ENCODE results near the gene HSF2BP.
"Not testable (repeated sequence)": the region's sequence is repeated elsewhere in the genome, so short reads cannot be mapped to it uniquely, and the experiment has no call there.

The HSF2BP gene

GRCh38 chr21:43659136-43660000 is at the start of gene HSF2BP, which contains the start of gene RRP1B:
Gene HSF2BP, minus strand, starts transcription at chr21:43659488. Its CDS starts 1,392 bp downstream, at chr21:43658096.
Gene RRP1B, plus strand, starts transcription at chr21:43659560. Its CDS starts 105 bp downstream, at chr21:43659665.
- DNase-seq: peak; percentile 55

- no peak for DNase-seq
These were observed 49.6 kb upstream of the HSF2BP start for GRCh38 chr21:43708745-43709381.

GRCh38 chr21:43707462-43707861 is 48.2 kb upstream of the HSF2BP start:
- no peak for DNase-seq

GRCh38 chr21:43703035-43703880 is 44.0 kb upstream of the HSF2BP start:
- DNase-seq: no peak

- no peak for DNase-seq
These were observed 43.4 kb upstream of the HSF2BP start for GRCh38 chr21:43702785-43703034.

- DNase-seq: no peak
These were observed 42.9 kb upstream of the HSF2BP start for GRCh38 chr21:43701936-43702784.

- DNase-seq: no peak
These were observed 40.8 kb upstream of the HSF2BP start for GRCh38 chr21:43699933-43700599.

- DNase-seq: not testable (repeated sequence)
These were observed 40.1 kb upstream of the HSF2BP start for GRCh38 chr21:43699492-43699777.

GRCh38 chr21:43697758-43698643 is 38.7 kb upstream of the HSF2BP start:
- no peak for DNase-seq

GRCh38 chr21:43696214-43696613 is 36.9 kb upstream of the HSF2BP start:
- no peak for DNase-seq

GRCh38 chr21:43694437-43695079 is 35.3 kb upstream of the HSF2BP start:
- DNase-seq: no peak

GRCh38 chr21:43693981-43694380 is 34.7 kb upstream of the HSF2BP start:
- DNase-seq: no peak

GRCh38 chr21:43692949-43693348 is 33.7 kb upstream of the HSF2BP start:
- no peak for DNase-seq

- no peak for DNase-seq
These were observed 32.5 kb upstream of the HSF2BP start for GRCh38 chr21:43691801-43692200.

- no peak for DNase-seq
These were observed 32.0 kb upstream of the HSF2BP start for GRCh38 chr21:43691086-43691795.

GRCh38 chr21:43690346-43690745 is 31.1 kb upstream of the HSF2BP start:
- DNase-seq: no peak

GRCh38 chr21:43689556-43690337 is 30.5 kb upstream of the HSF2BP start:
- DNase-seq: no peak

- no peak for DNase-seq
These were observed 29.6 kb upstream of the HSF2BP start for GRCh38 chr21:43688906-43689305.
